ENCODE data around the gene THAP8. TPM values are rescaled to one million over a fixed set of nuclear protein-coding genes. Genes with fewer than 3 reads are reported as not detected.

Gene THAP8
- total RNA-seq, 1 donor from 2014 or later = 6.7 TPM

GRCh38 chr19:36081385-36081784 is 27.3 kb upstream of the THAP8 start:
- Mint-ChIP-seq H3K27ac (no peak overlapping the region), H3K4me1 (no peaks in the 10 kb centered on the region), H3K27me3 (ENCODE audit: insufficient read depth, low read depth) (no peaks in the 10 kb centered on the region), H3K9me3 (no peaks in the 10 kb centered on the region), H3K4me3 (no peak overlapping the region), H3K36me3 (peaks cover 24% of the 10 kb centered on the region)
- TF ChIP-seq CTCF (IDR thresholded peaks at IDR 0.05) = no peak
- H2AFZ ChIP-seq (replicated peaks) = no peak overlapping the region
- no peaks in the 10 kb centered on the region for H3K4me1 ChIP-seq
- H3K4me2 ChIP-seq = no peak overlapping the region
- no peaks in the 10 kb centered on the region for H3K27me3 ChIP-seq
- no peak overlapping the region for H3K27ac ChIP-seq
- H3K36me3 ChIP-seq = peaks cover 3% of the 10 kb centered on the region
- no peaks in the 10 kb centered on the region for H3K79me2 ChIP-seq (ENCODE audit: low read depth)
- DNase-seq (ENCODE audit: low spot score) = no peak
- no peak overlapping the region for H3K4me3 ChIP-seq
- H3K9ac ChIP-seq = no peak overlapping the region
- H3K9me3 ChIP-seq (ENCODE audit: low read depth) = no peaks in the 10 kb centered on the region
- no peaks in the 10 kb centered on the region for H4K20me1 ChIP-seq (ENCODE audit: low read depth)
- no peaks in the 10 kb centered on the region for H3F3A ChIP-seq (ENCODE audit: low read depth)

- H2AFZ ChIP-seq (replicated peaks) = no peak overlapping the region
- TF ChIP-seq EZH2 (IDR thresholded peaks at IDR 0.05) (no peak), CTCF (IDR thresholded peaks at IDR 0.05) (no peak), EZH2phosphoT487 (IDR thresholded peaks at IDR 0.05) (no peak)
- H3K4me1 ChIP-seq = no peaks in the 10 kb centered on the region
- no peak overlapping the region for H3K4me2 ChIP-seq
- Mint-ChIP-seq H3K27me3 (ENCODE audit: insufficient read depth, low read depth) (peaks cover 2% of the 10 kb centered on the region), H3K4me1 (no peaks in the 10 kb centered on the region), H3K4me3 (no peak overlapping the region), H3K36me3 (peaks cover 22% of the 10 kb centered on the region), H3K27ac (no peak overlapping the region), H3K9me3 (no peaks in the 10 kb centered on the region)
- no peaks in the 10 kb centered on the region for H3K9me3 ChIP-seq (ENCODE audit: low read depth)
- no peak for DNase-seq (ENCODE audit: low spot score)
- H3K4me3 ChIP-seq = no peak overlapping the region
- no peak overlapping the region for H3K9ac ChIP-seq
- H3K27me3 ChIP-seq = no peaks in the 10 kb centered on the region
- no peaks in the 10 kb centered on the region for H4K20me1 ChIP-seq (ENCODE audit: low read depth)
- no peaks in the 10 kb centered on the region for H3F3A ChIP-seq (ENCODE audit: low read depth)
- no peaks in the 10 kb centered on the region for H3K79me2 ChIP-seq (ENCODE audit: low read depth)
- H3K36me3 ChIP-seq = peaks cover 3% of the 10 kb centered on the region
- no peak overlapping the region for H3K27ac ChIP-seq
These were observed 25.4 kb upstream of the THAP8 start for GRCh38 chr19:36079389-36079945.

GRCh38 chr19:36073121-36073876 is 19.2 kb upstream of the THAP8 start:
- peaks cover 22% of the 10 kb centered on the region for H3K36me3 Mint-ChIP-seq
- H3K79me2 ChIP-seq (ENCODE audit: low read depth) = no peaks in the 10 kb centered on the region
- H3K27me3 Mint-ChIP-seq (ENCODE audit: insufficient read depth, low read depth) = peaks cover 2% of the 10 kb centered on the region
- no peaks in the 10 kb centered on the region for H3F3A ChIP-seq (ENCODE audit: low read depth)
- H3K4me2 ChIP-seq = no peak overlapping the region
- TF ChIP-seq EZH2phosphoT487 (IDR thresholded peaks at IDR 0.05) = no peak
- TF ChIP-seq CTCF (IDR thresholded peaks at IDR 0.05) = no peak
- no peak for TF ChIP-seq EZH2 (IDR thresholded peaks at IDR 0.05)
- H3K27me3 ChIP-seq = no peaks in the 10 kb centered on the region
- no peak overlapping the region for H3K4me3 ChIP-seq
- H3K4me1 ChIP-seq = no peaks in the 10 kb centered on the region
- H2AFZ ChIP-seq (replicated peaks) = no peak overlapping the region
- no peaks in the 10 kb centered on the region for H3K9me3 ChIP-seq (ENCODE audit: low read depth)
- H4K20me1 ChIP-seq (ENCODE audit: low read depth) = no peaks in the 10 kb centered on the region
- no peaks in the 10 kb centered on the region for H3K4me1 Mint-ChIP-seq
- H3K4me3 Mint-ChIP-seq = no peak overlapping the region
- H3K9me3 Mint-ChIP-seq = no peaks in the 10 kb centered on the region
- peaks cover 6% of the 10 kb centered on the region for H3K36me3 ChIP-seq
- no peak overlapping the region for H3K9ac ChIP-seq
- DNase-seq (ENCODE audit: low spot score) = no peak
- H3K27ac Mint-ChIP-seq = no peak overlapping the region
- no peak overlapping the region for H3K27ac ChIP-seq

All from neural progenitor cell (in vitro differentiated cells).